ENCODE results near the gene CBLL2.
"Not testable (repeated sequence)": the region's sequence is repeated elsewhere in the genome, so short reads cannot be mapped to it uniquely, and the experiment has no call there.

The CBLL2 gene

GRCh38 chrX:22272613-22273012 is at the start of gene CBLL2:
CBLL2 (plus strand) TSS chrX:22272913; CDS start chrX:22272992, 79 bp downstream.
- no peak for DNase-seq

GRCh38 chrX:22234380-22234779 is 38.3 kb upstream of the CBLL2 start:
- no peak for DNase-seq

GRCh38 chrX:22237479-22237878 is 35.2 kb upstream of the CBLL2 start:
- DNase-seq = no peak

- no peak for DNase-seq
These were observed 26.1 kb upstream of the CBLL2 start for GRCh38 chrX:22246620-22247019.

GRCh38 chrX:22247169-22247568 is 25.5 kb upstream of the CBLL2 start:
- no peak for DNase-seq

- no peak for DNase-seq
These were observed 24.3 kb upstream of the CBLL2 start for GRCh38 chrX:22248401-22248800.

- no peak for DNase-seq
These were observed 23.3 kb upstream of the CBLL2 start for GRCh38 chrX:22249371-22249770.

- no peak for DNase-seq
These were observed 4.0 kb upstream of the CBLL2 start for GRCh38 chrX:22268706-22269105.

- DNase-seq = no peak
These were observed 1.1 kb downstream of the CBLL2 start for GRCh38 chrX:22273714-22274317.

GRCh38 chrX:22276781-22277180 is 4.1 kb downstream of the CBLL2 start:
- DNase-seq = no peak

- DNase-seq = no peak
These were observed 5.7 kb downstream of the CBLL2 start for GRCh38 chrX:22278375-22278774.

GRCh38 chrX:22289209-22289608 is 16.5 kb downstream of the CBLL2 start:
- DNase-seq = not testable (repeated sequence)

GRCh38 chrX:22296871-22297270 is 24.2 kb downstream of the CBLL2 start:
- DNase-seq = no peak

GRCh38 chrX:22300130-22300529 is 27.4 kb downstream of the CBLL2 start:
- DNase-seq = no peak

- DNase-seq = no peak
These were observed 38.1 kb downstream of the CBLL2 start for GRCh38 chrX:22310779-22311178.

GRCh38 chrX:22313766-22314165 is 41.1 kb downstream of the CBLL2 start:
- no peak for DNase-seq

- DNase-seq = no peak
These were observed 41.5 kb downstream of the CBLL2 start for GRCh38 chrX:22314211-22314610.

- DNase-seq = no peak
These were observed 42.0 kb downstream of the CBLL2 start for GRCh38 chrX:22314692-22315091.

- DNase-seq = no peak
These were observed 42.4 kb downstream of the CBLL2 start for GRCh38 chrX:22315151-22315550.

GRCh38 chrX:22320236-22320873 is 47.6 kb downstream of the CBLL2 start:
- no peak for DNase-seq

GRCh38 chrX:22323541-22323940 is 50.8 kb downstream of the CBLL2 start:
- DNase-seq = no peak
